GM18519 (cell line): ENCODE measurements around the gene FBXO36.

ENCODE experiments used
- ATAC-seq: cut with Tn5 transposase; IDR thresholded peaks from one replicate; pipeline ENCODE4 v1.9.1; 2021; ENCODE audit warnings: mild to moderate bottlenecking, moderate library complexity; ENCODE audit not compliant: unreplicated experiment, low FRiP score

FBXO36 gene

DNA sequence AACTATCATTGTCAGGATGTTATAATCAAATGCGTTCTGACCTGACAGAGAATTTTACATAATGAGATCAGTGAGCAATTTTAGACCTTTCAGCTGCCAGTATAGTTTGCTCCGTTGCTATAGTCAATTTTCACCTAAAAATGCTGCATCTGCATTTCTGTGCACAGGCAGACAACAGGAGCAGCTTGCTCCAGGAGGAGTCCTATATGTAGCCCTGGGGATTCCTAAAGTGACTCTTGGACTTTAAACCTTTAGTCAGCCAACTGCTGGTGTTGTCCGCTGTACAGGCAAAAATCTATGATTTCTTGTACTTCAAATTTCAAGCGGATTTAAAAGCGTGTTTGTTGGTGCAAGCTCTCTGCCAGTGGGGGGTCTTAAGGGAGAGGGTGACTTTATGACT, 120.7 kb downstream of the FBXO36 start:
- no peak for ATAC-seq

GRCh38 chr2:230043461-230043860, 121.2 kb downstream of the FBXO36 start:
- no peak for ATAC-seq

- ATAC-seq, result no peak
Measured at GRCh38 chr2:230046491-230046890, 124.2 kb downstream of the FBXO36 start.

DNA sequence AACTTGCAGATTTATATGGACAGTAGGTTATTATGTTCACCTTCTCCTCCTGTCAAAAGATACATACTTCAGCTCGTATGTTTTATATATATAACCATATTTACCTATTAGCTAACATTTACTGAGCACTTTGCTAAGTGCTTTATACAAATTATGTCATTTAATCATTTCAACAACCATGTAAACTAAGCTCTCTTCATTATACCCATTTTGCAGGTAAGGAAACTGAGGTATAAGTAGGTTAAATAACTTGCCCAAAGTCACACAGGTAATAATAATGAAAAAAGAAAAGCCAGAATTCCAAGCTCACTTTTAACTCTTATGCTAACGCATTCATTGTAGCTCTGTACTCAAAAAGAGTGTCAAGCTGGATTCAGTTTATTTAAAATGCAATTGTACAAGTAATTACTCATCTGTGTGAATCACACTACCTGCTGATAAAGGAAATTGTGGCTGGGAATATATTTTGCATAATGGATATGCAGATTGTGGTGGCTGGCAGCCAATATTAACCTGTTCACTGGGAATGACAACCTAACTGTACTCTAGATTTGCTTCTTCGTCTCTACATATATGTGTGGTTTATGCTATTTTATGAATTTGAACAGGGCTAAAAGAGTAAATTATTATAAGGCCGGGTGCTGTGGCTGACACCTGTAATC, 125.8 kb downstream of the FBXO36 start:
- ATAC-seq, result no peak

- ATAC-seq, result no peak
Measured at GRCh38 chr2:230050136-230050535, 127.8 kb downstream of the FBXO36 start.

GRCh38 chr2:230052299-230052698, 130.0 kb downstream of the FBXO36 start:
- ATAC-seq, result no peak

- no peak for ATAC-seq
Measured at GRCh38 chr2:230053753-230054478, 131.6 kb downstream of the FBXO36 start.

- ATAC-seq, result no peak
Measured at GRCh38 chr2:230060672-230061293, 138.5 kb downstream of the FBXO36 start.
